Upper lobe of right lung (tissue), 1 donor: ENCODE measurements around the gene ZBTB43. TPM values are rescaled to one million over a fixed set of nuclear protein-coding genes. Genes with fewer than 3 reads are reported as not detected.

Source experiments
- ATAC-seq: fragments of 200-7000 bp; cut with Tn5 transposase; one replicate; pipeline ENCODE4 v1.9.1; 2020; ENCODE audit warnings: mild to moderate bottlenecking, moderate library complexity
- DNase-seq: peaks from one replicate; pipeline ENCODE4 v3.0.0-alpha.2; 2020
- H3K27ac ChIP-seq: fragments of 200-600 bp; one replicate; pipeline ENCODE4 v1.8.0; 2022
- H3K27me3 ChIP-seq: fragments of 200-600 bp; one replicate; pipeline ENCODE4 v1.8.0; 2022; ENCODE audit warnings: mild to moderate bottlenecking
- H3K36me3 ChIP-seq: fragments of 200-600 bp; one replicate; pipeline ENCODE4 v1.8.0; 2022
- H3K4me1 ChIP-seq: fragments of 200-600 bp; one replicate; pipeline ENCODE4 v1.8.0; 2022
- H3K4me3 ChIP-seq: fragments of 200-600 bp; one replicate; pipeline ENCODE4 v1.8.0; 2022; ENCODE audit warnings: mild to moderate bottlenecking
- H3K9me3 ChIP-seq: fragments of 200-600 bp; one replicate; pipeline ENCODE4 v1.8.0; 2022
- intact Hi-C: fragments of 100-400 bp; cut with DNase I; formaldehyde crosslinking; loops from one replicate; pipeline ENCODE4 v1.11.0; 2022
- total RNA-seq: library from RNA; stranded (reverse); fragmentation: NEBNext Ultra II Directional; extraction: Animal tissue kit (Norgen Biotek cat#: 25700); gene quantifications from one replicate; pipeline ENCODE4 v1.2.1, GENCODE V29; 2021
- TF ChIP-seq, protein P1 (sequence below): fragments of 200-600 bp; IDR thresholded peaks from one replicate; pipeline ENCODE4 v1.8.0; 2022; ENCODE audit warnings: antibody characterized with exemption
- donor health status: DM: no; HTN: yes; CAD: no; lungs with severe emphysema.

The ZBTB43 gene
- total RNA-seq, 1 donor from 2014 or later: 24.9 TPM

DNA sequence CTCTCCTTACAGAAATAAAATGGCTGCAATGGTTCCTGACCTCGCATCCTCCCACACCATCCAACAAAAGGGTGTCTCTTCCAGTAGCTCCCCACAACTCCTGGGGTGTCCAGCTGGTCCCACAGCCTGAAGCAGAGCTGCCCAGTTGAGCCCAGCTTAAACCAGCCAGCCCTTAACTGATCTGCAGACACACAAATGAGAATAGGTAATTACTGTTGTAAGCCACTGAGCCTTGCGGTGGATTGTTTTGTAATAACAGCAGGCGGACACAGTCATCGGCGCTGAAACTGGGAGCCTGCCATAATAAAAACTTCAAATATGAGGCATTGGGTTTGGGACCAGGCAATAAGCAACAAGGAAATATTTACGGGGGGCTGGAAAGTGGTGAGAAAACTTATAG is 10.4 kb upstream of the ZBTB43 start:
- Histone ChIP-seq H3K27ac (no peak overlapping the region), H3K27me3 (peaks cover 17% of the 10 kb centered on the region), H3K4me1 (no peaks in the 10 kb centered on the region), H3K9me3 (no peaks in the 10 kb centered on the region), H3K4me3 (no peak overlapping the region), H3K36me3 (no peaks in the 10 kb centered on the region)
- DNase-seq (peak; percentile 22), ATAC-seq (no peak)
- intact Hi-C loops: no loop called here
- TF ChIP-seq, protein P1, sequence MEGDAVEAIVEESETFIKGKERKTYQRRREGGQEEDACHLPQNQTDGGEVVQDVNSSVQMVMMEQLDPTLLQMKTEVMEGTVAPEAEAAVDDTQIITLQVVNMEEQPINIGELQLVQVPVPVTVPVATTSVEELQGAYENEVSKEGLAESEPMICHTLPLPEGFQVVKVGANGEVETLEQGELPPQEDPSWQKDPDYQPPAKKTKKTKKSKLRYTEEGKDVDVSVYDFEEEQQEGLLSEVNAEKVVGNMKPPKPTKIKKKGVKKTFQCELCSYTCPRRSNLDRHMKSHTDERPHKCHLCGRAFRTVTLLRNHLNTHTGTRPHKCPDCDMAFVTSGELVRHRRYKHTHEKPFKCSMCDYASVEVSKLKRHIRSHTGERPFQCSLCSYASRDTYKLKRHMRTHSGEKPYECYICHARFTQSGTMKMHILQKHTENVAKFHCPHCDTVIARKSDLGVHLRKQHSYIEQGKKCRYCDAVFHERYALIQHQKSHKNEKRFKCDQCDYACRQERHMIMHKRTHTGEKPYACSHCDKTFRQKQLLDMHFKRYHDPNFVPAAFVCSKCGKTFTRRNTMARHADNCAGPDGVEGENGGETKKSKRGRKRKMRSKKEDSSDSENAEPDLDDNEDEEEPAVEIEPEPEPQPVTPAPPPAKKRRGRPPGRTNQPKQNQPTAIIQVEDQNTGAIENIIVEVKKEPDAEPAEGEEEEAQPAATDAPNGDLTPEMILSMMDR: no peak

DNA sequence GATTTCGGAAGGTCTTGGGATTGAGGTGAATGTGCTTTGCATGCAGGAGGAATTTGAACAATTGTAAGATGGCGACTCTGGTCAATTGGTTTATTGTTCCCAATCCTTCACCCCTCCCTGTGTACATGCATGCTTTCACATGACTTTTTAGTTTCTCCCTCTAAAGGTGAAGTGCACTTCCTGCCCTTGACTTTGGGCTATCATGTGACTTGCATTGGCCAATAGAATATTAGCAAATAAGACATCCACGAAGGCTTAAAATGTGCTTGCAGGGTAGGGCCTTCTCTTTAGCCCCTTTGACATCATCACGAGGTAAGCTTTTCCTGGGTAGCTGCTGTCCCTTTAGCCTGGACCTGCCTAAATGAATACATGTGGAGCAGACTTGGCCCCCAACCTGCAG is 8.1 kb upstream of the ZBTB43 start:
- Histone ChIP-seq H3K4me1 (no peaks in the 10 kb centered on the region), H3K9me3 (no peaks in the 10 kb centered on the region), H3K36me3 (no peaks in the 10 kb centered on the region), H3K4me3 (no peak overlapping the region), H3K27ac (no peak overlapping the region), H3K27me3 (peaks cover 17% of the 10 kb centered on the region)
- TF ChIP-seq, protein P1: no peak
- intact Hi-C loops: no loop called here
- DNase-seq: no peak
- ATAC-seq: no peak

DNA sequence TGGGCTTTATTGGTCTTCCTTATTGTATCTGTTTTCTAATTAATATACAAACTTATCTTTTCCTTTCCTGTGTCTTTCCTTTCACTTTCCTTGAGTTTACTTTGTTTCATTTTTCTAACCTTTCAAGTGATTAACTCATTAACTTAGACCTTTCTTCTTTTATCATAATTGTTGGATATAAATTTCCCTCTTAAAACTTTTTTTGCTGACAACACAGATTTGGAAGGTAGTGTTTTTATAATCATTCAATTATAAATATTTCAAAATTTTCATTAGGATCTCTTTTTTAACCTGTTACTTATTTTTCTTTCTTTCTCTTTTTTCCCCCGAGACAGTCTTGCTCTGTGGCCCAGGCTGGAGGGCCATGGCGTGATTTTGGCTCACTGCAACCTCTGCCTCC is 6.9 kb upstream of the ZBTB43 start:
- ATAC-seq: no peak
- DNase-seq: peak; percentile 16
- no peak overlapping the region for H3K27ac ChIP-seq
- H3K4me1 ChIP-seq: no peaks in the 10 kb centered on the region
- no peaks in the 10 kb centered on the region for H3K36me3 ChIP-seq
- H3K4me3 ChIP-seq: no peak overlapping the region
- TF ChIP-seq, protein P1: no peak
- intact Hi-C loops: no loop called here
- H3K9me3 ChIP-seq: no peaks in the 10 kb centered on the region
- peaks cover 17% of the 10 kb centered on the region for H3K27me3 ChIP-seq

DNA sequence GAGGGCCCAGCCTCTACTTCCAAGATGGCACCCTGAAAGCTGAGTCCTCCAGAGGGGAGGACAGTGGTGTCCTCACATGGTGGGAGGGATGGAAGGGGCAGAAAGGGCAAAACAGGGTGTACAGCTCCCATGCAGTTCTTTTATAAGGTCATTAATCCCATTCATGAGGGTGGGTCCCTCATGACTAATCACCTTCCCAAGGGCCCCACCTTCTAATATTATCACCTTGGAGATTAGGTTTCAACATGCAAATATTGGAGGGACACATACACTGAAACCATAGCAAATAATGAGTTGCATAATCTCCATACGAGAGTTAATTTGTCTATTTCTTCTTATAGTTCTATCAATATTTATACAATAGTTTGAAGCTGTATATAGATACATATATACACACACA is 5.8 kb upstream of the ZBTB43 start:
- intact Hi-C loops: no loop called here
- peaks cover 10% of the 10 kb centered on the region for H3K27me3 ChIP-seq
- TF ChIP-seq, protein P1: no peak
- no peaks in the 10 kb centered on the region for H3K36me3 ChIP-seq
- H3K27ac ChIP-seq: no peak overlapping the region
- no peak overlapping the region for H3K4me3 ChIP-seq
- H3K9me3 ChIP-seq: no peaks in the 10 kb centered on the region
- ATAC-seq (no peak), DNase-seq (peak; percentile 8)
- no peaks in the 10 kb centered on the region for H3K4me1 ChIP-seq

DNA sequence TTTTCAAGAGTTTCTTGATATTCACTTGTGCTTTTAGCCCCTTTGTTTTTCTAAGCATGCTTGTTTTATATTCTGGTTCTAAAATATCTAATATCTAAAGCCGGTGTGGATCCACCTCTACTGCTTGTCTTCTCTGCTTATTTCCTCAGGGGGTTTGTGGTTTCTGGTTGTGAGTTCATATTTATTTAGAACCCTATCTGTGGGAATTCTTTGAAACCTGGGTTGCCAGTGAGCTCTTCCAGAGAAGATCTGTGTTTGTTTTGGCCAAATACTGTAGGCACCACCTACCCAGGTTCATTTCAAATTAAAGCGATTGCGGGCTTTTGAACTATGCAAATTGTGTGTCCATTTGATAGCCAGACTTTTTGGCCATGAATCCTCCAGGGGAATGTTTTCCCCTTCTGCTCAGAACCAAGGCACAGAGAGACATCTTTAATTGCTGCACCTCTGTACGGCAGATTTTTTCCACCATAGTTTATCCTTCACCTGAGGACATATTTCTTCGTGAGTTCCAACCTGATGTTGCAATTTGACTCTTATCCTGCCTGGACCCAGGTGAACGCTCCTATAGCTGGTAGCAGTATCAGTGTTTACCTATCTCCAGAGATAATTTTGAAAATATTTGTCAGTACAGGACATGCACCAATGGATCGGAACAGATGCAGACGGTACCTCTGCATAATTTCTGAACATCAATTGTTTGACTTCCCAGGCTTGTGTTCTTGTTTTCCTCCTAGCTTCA is 2.4 kb upstream of the ZBTB43 start:
- DNase-seq: no peak
- Histone ChIP-seq H3K4me3 (no peak overlapping the region), H3K9me3 (no peaks in the 10 kb centered on the region), H3K36me3 (no peaks in the 10 kb centered on the region), H3K4me1 (peaks cover 20% of the 10 kb centered on the region), H3K27ac (no peak overlapping the region), H3K27me3 (no peaks in the 10 kb centered on the region)
- TF ChIP-seq, protein P1: no peak
- intact Hi-C loops: no loop called here
- ATAC-seq: no peak
